Gastroesophageal sphincter (tissue), 3 donors: ENCODE data around the gene NFIX.

Experiments used
- CTCF ChIP-seq, 4 experiments: fragments of 200-600 bp in 2 of 4; fragments of 450-650 bp in 2 of 4; sonication (generic) in 1 of 4; IDR thresholded peaks; one replicate each; pipeline ENCODE4 v1.5.1; 2017 to 2019; ENCODE audit warnings: antibody characterized with exemption in 4 of 4, mild to moderate bottlenecking in 2 of 4, moderate library complexity in 2 of 4
- EP300 ChIP-seq: sonication (generic); formaldehyde crosslinking; IDR thresholded peaks from one replicate; pipeline ENCODE4 v1.6.1; 2017; ENCODE audit warnings: antibody characterized with exemption, mild to moderate bottlenecking
- POLR2A ChIP-seq, 2 donors: fragments of 450-650 bp; IDR thresholded peaks; one replicate each; pipeline ENCODE4 v1.6.1; 2017; ENCODE audit warnings: antibody characterized with exemption in 2 of 2, mild to moderate bottlenecking in 2 of 2, moderate library complexity in 1 of 2

- no peak for TF ChIP-seq EP300
- TF ChIP-seq CTCF (IDR thresholded peaks at IDR 0.05) = no peak
- no peak for TF ChIP-seq POLR2A (IDR thresholded peaks at IDR 0.05)
Observed at GRCh38 chr19:13112555-13112954, 117.3 kb downstream of the NFIX start.
